ENCODE results near the gene TPD52L2. TPM values are rescaled to one million over a fixed set of nuclear protein-coding genes. Genes with fewer than 3 reads are reported as not detected.

Gene TPD52L2
- total and polyA plus RNA-seq, 8 donors, result 16.3 to 47.3 (median 23.7) TPM

DNA sequence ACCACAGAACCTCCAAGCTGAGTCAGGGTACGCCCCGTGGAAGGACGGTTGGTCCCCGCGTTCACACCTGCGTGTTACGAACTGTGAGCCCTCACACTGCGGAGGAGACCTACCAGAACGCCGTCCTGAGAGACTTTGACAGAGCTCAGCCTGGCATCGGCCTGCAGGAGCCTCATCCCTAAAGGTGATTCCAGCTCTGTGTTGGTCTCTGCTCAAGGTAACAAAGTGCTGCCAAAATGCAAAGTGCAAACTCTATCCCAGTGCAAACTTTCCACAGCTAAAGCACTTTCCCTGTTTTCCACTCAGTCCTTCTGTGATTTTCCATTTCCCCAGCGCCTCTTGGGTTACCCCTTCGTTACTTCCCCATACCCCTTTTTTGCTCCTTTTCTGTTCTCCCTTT, 25.4 kb upstream of the TPD52L2 start:
- H3K4me1 ChIP-seq, result peaks cover 0 to 2% (median 0%) of the 10 kb centered on the region in 3 donors
- H3K27ac ChIP-seq, result no peak overlapping the region
- WGBS, 2 donors, result 74 to 77% methylated on average over 13 of the region's 13 CpGs
- no peaks in the 10 kb centered on the region for H3K36me3 ChIP-seq
- DNase-seq (no peak), FAIRE-seq (no peak), ATAC-seq (no peak)
- H3K27me3 ChIP-seq, result no peaks in the 10 kb centered on the region
- intact Hi-C loops (cut with DNase I), result no loop called here
- H3K4me3 ChIP-seq, result no peak overlapping the region
- TF ChIP-seq CTCF (IDR thresholded peaks at IDR 0.05), result no peak
- no peaks in the 10 kb centered on the region for H3K9me3 ChIP-seq

GRCh38 chr20:63840405-63840828, 24.7 kb upstream of the TPD52L2 start:
- TF ChIP-seq CTCF (IDR thresholded peaks at IDR 0.05), result no peak
- DNase-seq (no peak), FAIRE-seq (no peak), ATAC-seq (no peak)
- intact Hi-C loops (cut with DNase I), result no loop called here
- no peaks in the 10 kb centered on the region for H3K4me1 ChIP-seq
- no peaks in the 10 kb centered on the region for H3K27me3 ChIP-seq
- H3K9me3 ChIP-seq, result no peaks in the 10 kb centered on the region
- no peak overlapping the region for H3K27ac ChIP-seq
- H3K36me3 ChIP-seq, result no peaks in the 10 kb centered on the region
- no peak overlapping the region for H3K4me3 ChIP-seq
- WGBS, 2 donors, result 66 to 70% methylated on average over 11 of the region's 11 CpGs

DNA sequence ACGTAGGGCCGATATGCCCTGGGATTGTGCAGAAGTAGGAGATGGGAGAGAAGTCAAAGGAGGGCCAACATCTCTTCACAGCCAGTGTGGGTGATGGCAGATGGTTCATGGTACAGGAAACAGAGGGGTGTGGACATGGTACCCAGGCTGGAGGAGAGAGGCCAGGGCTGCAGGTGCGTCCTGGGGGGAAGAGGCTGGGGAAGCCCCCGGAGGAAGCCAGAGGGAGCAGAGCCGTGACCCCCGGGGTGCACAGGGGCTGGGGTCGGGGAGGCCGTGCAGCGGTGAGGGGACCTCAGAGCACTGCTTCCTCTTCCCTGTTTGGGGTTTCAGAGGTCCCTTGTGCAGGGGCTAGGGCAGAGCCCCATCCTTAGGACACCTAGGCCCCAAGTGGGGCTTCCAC, 22.8 kb upstream of the TPD52L2 start:
- WGBS, 2 donors, result 70% methylated on average over 8 to 9 of the region's 9 CpGs
- H3K9me3 ChIP-seq, result no peaks in the 10 kb centered on the region
- FAIRE-seq, result no peak
- DNase-seq, result no peak
- H3K27ac ChIP-seq, result no peak overlapping the region
- H3K27me3 ChIP-seq, result no peaks in the 10 kb centered on the region
- intact Hi-C loops (cut with DNase I), result no loop called here
- H3K4me3 ChIP-seq, result no peak overlapping the region
- ATAC-seq, result no peak
- no peaks in the 10 kb centered on the region for H3K4me1 ChIP-seq
- TF ChIP-seq CTCF (IDR thresholded peaks at IDR 0.05), result no peak
- H3K36me3 ChIP-seq, result no peaks in the 10 kb centered on the region

GRCh38 chr20:63843222-63843621, 21.8 kb upstream of the TPD52L2 start:
- no peak for DNase-seq
- no peak overlapping the region for H3K4me3 ChIP-seq
- H3K27me3 ChIP-seq, result no peaks in the 10 kb centered on the region
- intact Hi-C loops (cut with DNase I), result no loop called here
- no peaks in the 10 kb centered on the region for H3K36me3 ChIP-seq
- no peak overlapping the region for H3K27ac ChIP-seq
- H3K4me1 ChIP-seq, result no peaks in the 10 kb centered on the region
- no peak for TF ChIP-seq CTCF (IDR thresholded peaks at IDR 0.05)
- FAIRE-seq, result no peak
- no peaks in the 10 kb centered on the region for H3K9me3 ChIP-seq
- no peak for ATAC-seq
- WGBS, 2 donors, result 58 to 69% methylated on average over 12 of the region's 12 CpGs

- FAIRE-seq (no peak), ATAC-seq (no peak), DNase-seq (no peak)
- intact Hi-C loops (cut with DNase I), result no loop called here
- Histone ChIP-seq H3K36me3 (no peaks in the 10 kb centered on the region), H3K27ac (no peak overlapping the region), H3K4me1 (no peaks in the 10 kb centered on the region), H3K4me3 (no peak overlapping the region), H3K9me3 (no peaks in the 10 kb centered on the region), H3K27me3 (no peaks in the 10 kb centered on the region)
- no peak for TF ChIP-seq CTCF (IDR thresholded peaks at IDR 0.05)
- WGBS, 2 donors, result 32 to 46% methylated on average over 16 of the region's 16 CpGs
Observed at GRCh38 chr20:63843778-63844177, 21.3 kb upstream of the TPD52L2 start.

Measured in pancreas (tissue), 10 donors.